Activated CD8-positive, alpha-beta memory T cell treated with anti-CD3 and anti-CD28 coated beads, Interleukin-2, amount 50 U/mL, for 48 hours (primary cell): ENCODE data around the gene AATK.

Source experiments
- DNase-seq: peaks from one replicate; pipeline ENCODE4 v3.0.0-alpha.2; 2020

The AATK gene

GRCh38 chr17:81181811-81182185, 15.8 kb upstream of the AATK start:
- DNase-seq: no peak

- no peak for DNase-seq
Observed at GRCh38 chr17:81180836-81181810, 15.1 kb upstream of the AATK start.

GRCh38 chr17:81179861-81180260, 13.8 kb upstream of the AATK start:
- DNase-seq: no peak

GRCh38 chr17:81179220-81179619, 13.2 kb upstream of the AATK start:
- DNase-seq: no peak

GRCh38 chr17:81178136-81179091, 12.4 kb upstream of the AATK start:
- no peak for DNase-seq

GRCh38 chr17:81176666-81177065, 10.6 kb upstream of the AATK start:
- no peak for DNase-seq

GRCh38 chr17:81173762-81174155, 7.7 kb upstream of the AATK start:
- DNase-seq: no peak

- DNase-seq: no peak
Observed at GRCh38 chr17:81173052-81173761, 7.2 kb upstream of the AATK start.

GRCh38 chr17:81171941-81172340, 5.9 kb upstream of the AATK start:
- DNase-seq: no peak

GRCh38 chr17:81170727-81171494, 4.9 kb upstream of the AATK start:
- DNase-seq: no peak

- DNase-seq: no peak
Observed at GRCh38 chr17:81169870-81170309, 3.9 kb upstream of the AATK start.

- DNase-seq: no peak
Observed at GRCh38 chr17:81167638-81168037, 1.6 kb upstream of the AATK start.

GRCh38 chr17:81167194-81167524, 1.1 kb upstream of the AATK start:
- DNase-seq: no peak

- no peak for DNase-seq
Observed at GRCh38 chr17:81165246-81166032, 582 bp downstream of the AATK start, which contains the start of gene PVALEF. Gene PVALEF, plus strand, starts transcription at chr17:81165507. Its CDS starts 15,720 bp downstream, at chr17:81181227.

GRCh38 chr17:81164371-81165245, 1.4 kb downstream of the AATK start:
- DNase-seq: no peak

GRCh38 chr17:81163703-81164370, 2.2 kb downstream of the AATK start:
- DNase-seq: no peak

- DNase-seq: no peak
Observed at GRCh38 chr17:81163051-81163695, 2.8 kb downstream of the AATK start.

GRCh38 chr17:81162491-81162890, 3.5 kb downstream of the AATK start:
- DNase-seq: no peak

GRCh38 chr17:81161972-81162371, 4.0 kb downstream of the AATK start:
- DNase-seq: no peak
